ENCODE measurements around the gene PEX11G.

- no peak for TF ChIP-seq EZH2 (IDR thresholded peaks at IDR 0.05; ENCODE audit: insufficient read depth, poor library complexity, severe bottlenecking)
- TF ChIP-seq EZH2phosphoT487 (IDR thresholded peaks at IDR 0.05; ENCODE audit: insufficient read depth, low read depth), result no peak
Observed at GRCh38 chr19:7428651-7429113, 60.2 kb downstream of the PEX11G start.
